Uterus (tissue), 2 donors: ENCODE measurements around the gene FIBP.

Experiments
- POLR2A ChIP-seq, 2 donors: fragments of 450-650 bp; IDR thresholded peaks; one replicate each; pipeline ENCODE4 v1.6.1; 2016; ENCODE audit warnings: antibody characterized with exemption in 2 of 2, mild to moderate bottlenecking in 1 of 2, moderate library complexity in 1 of 2
- TF ChIP-seq, protein P1 (sequence below), 4 experiments: fragments of 200-600 bp in 2 of 4; fragments of 450-650 bp in 2 of 4; sonication (generic) in 2 of 4; IDR thresholded peaks; one replicate each; pipeline ENCODE4 v1.5.1; 2016 to 2019; ENCODE audit warnings: antibody characterized with exemption in 4 of 4, mild to moderate bottlenecking in 2 of 4, moderate library complexity in 1 of 4

DNA sequence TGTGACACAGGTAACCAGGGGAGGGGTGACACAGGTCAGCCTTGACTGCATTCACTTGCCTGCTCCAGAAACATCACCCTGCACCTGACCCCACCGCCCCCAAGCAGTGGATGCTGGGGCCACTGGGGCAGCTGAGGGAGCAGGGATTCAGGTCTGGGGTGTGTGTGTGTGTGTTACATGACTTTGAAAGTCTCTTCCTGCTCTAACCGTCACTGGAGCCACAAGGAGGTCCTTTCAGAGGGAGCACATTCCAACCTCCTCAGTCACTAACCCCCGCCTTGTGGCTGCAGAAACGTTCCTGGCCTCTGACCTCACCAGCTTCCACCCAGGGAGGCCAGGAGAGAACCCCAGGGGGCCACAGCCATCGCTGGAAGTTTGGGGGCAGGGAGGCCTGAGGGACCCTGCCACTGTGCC, 14.8 kb upstream of the FIBP start:
- TF ChIP-seq, protein P1, sequence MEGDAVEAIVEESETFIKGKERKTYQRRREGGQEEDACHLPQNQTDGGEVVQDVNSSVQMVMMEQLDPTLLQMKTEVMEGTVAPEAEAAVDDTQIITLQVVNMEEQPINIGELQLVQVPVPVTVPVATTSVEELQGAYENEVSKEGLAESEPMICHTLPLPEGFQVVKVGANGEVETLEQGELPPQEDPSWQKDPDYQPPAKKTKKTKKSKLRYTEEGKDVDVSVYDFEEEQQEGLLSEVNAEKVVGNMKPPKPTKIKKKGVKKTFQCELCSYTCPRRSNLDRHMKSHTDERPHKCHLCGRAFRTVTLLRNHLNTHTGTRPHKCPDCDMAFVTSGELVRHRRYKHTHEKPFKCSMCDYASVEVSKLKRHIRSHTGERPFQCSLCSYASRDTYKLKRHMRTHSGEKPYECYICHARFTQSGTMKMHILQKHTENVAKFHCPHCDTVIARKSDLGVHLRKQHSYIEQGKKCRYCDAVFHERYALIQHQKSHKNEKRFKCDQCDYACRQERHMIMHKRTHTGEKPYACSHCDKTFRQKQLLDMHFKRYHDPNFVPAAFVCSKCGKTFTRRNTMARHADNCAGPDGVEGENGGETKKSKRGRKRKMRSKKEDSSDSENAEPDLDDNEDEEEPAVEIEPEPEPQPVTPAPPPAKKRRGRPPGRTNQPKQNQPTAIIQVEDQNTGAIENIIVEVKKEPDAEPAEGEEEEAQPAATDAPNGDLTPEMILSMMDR (IDR thresholded peaks at IDR 0.05), result no peak
- no peak for TF ChIP-seq POLR2A (IDR thresholded peaks at IDR 0.05)
